Gastrocnemius medialis (tissue), 4 donors: ENCODE data around the gene ROMO1. TPM values are rescaled to one million over a fixed set of nuclear protein-coding genes. Genes with fewer than 3 reads are reported as not detected.

Experiments used
- ATAC-seq, 2 donors: fragments of 150-250 bp; one replicate each; pipeline ENCODE4 v1.9.1; 2016
- DNase-seq, 2 donors: peaks; one replicate each; pipeline ENCODE4 v3.0.0-alpha.2; 2019
- H3K27ac ChIP-seq, 4 donors: fragments of 200-600 bp; sonication (generic); 1 replicate in 1 of 4; 2 replicates in 3 of 4; pipeline ENCODE4 v1.5.1; 2016 to 2018; ENCODE audit warnings: mild to moderate bottlenecking in 2 of 4, moderate library complexity in 1 of 4
- H3K27me3 ChIP-seq, 3 donors: fragments of 200-600 bp; sonication (generic) in 2 of 3; 1 replicate in 1 of 3; 2 replicates in 2 of 3; pipeline versions ENCODE4 v1.5.1 to v1.6.0; 2016 to 2019; ENCODE audit warnings: mild to moderate bottlenecking in 1 of 3, moderate library complexity in 1 of 3
- H3K36me3 ChIP-seq, 2 donors: fragments of 200-600 bp; sonication (generic) in 1 of 2; one replicate each; pipeline ENCODE4 v1.5.1; 2017 to 2018
- H3K4me1 ChIP-seq, 2 donors: fragments of 200-600 bp; sonication (generic) in 1 of 2; one replicate each; pipeline ENCODE4 v1.5.1; 2016 to 2017; ENCODE audit warnings: mild to moderate bottlenecking in 2 of 2
- H3K4me3 ChIP-seq, 4 donors: fragments of 200-600 bp; sonication (generic) in 3 of 4; 1 replicate in 1 of 4; 2 replicates in 3 of 4; pipeline ENCODE4 v1.5.1; 2016 to 2019; ENCODE audit warnings: mild to moderate bottlenecking in 2 of 4
- H3K9me3 ChIP-seq, 3 donors: fragments of 200-600 bp; sonication (generic) in 2 of 3; 1 replicate in 1 of 3; 2 replicates in 2 of 3; pipeline ENCODE4 v1.5.1; 2016 to 2019
- POLR2A ChIP-seq, 2 donors: fragments of 450-650 bp; IDR thresholded peaks; one replicate each; pipeline ENCODE4 v1.6.1; 2017; ENCODE audit warnings: antibody characterized with exemption in 2 of 2, mild to moderate bottlenecking in 2 of 2, moderate library complexity in 2 of 2
- in situ Hi-C, 4 donors: fragments of 200-750 bp; cut with MboI; loops; one replicate each; pipeline versions ENCODE4 v1.15.0 to v1.8.0; 2017; ENCODE audit warnings: low sequenced_read_pairs in 4 of 4
- intact Hi-C: fragments of 100-400 bp; cut with DNase I; formaldehyde crosslinking; loops from one replicate; pipeline ENCODE4 v1.15.1; 2023; ENCODE audit warnings: low total_unique reads
- total RNA-seq, 4 donors: library from RNA; depleted of rRNA; stranded (reverse); fragments of >200 nt; gene quantifications; one replicate each; pipeline versions ENCODE4 v1.1.0 to v1.2.3, GENCODE V29; 2016
- TF ChIP-seq, protein P1 (sequence below), 5 experiments: fragments of 450-650 bp in 3 of 5; fragments of 200-600 bp in 2 of 5; sonication (generic) in 2 of 5; IDR thresholded peaks in 4 of 5; conservative IDR thresholded peaks in 1 of 5; 1 replicate in 4 of 5; 2 replicates in 1 of 5; pipeline ENCODE4 v1.5.1; 2016 to 2019; ENCODE audit warnings: antibody characterized with exemption in 5 of 5, mild to moderate bottlenecking in 3 of 5, moderate library complexity in 3 of 5

The ROMO1 gene
- total RNA-seq, 4 donors from 2014 or later, result 213 to 491 (median 309) TPM

DNA sequence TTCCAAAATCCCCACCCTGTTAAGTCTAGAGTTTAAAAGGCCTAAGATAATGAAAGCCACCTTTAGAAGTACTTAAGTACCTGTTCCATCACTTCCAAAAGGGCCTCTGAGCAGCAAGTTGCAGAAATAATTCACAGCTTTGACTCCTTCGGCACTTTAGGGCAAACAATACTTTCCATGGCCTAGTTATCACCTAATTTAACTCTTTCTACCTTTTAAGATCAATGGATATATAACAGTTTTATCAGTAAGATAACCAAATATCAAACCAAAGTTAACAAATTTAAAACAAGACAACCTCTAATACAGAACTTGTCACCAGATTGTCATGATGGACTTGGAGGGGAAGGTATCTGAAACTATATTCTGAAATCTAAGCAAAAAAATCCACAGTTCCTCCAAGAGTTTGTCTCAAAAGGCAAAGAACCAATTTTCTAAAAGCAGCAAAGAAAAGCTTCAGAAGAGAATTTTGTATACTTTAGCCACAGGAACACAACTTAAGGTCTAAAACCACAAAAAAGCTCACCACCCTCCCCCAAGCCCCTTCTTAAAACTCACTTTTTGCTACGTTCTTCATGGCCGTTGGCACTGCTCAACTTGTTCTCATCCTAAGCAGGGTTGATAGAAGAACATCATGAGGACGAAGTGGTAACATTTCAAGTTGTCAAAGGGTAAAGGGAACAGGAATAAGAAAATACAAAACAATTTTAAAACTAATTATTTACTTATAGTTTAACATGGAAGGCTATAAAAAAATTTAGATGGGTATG lies 39.4 kb downstream of the ROMO1 start:
- no peaks in the 10 kb centered on the region for H3K9me3 ChIP-seq
- peak overlapping the region; percentile 39 to 100 (median 98) for H3K27ac ChIP-seq
- intact Hi-C loops (no loop called here), in situ Hi-C loops (loop anchor here in 2 of 4 donors (5.0 to 25.0 kb wide), 2 partner anchors 144 to 149 kb away; no protein-coding TSS in a partner anchor)
- DNase-seq (no peak), ATAC-seq (no peak)
- H3K4me1 ChIP-seq, result peaks cover 65 to 73% of the 10 kb centered on the region in 2 donors
- H3K4me3 ChIP-seq, result peak overlapping the region in 3 of 4 donors; percentile 86 to 96 (median 90)
- H3K27me3 ChIP-seq, result no peaks in the 10 kb centered on the region
- H3K36me3 ChIP-seq, result peaks cover 0 to 70% of the 10 kb centered on the region in 2 donors
- no peak for TF ChIP-seq POLR2A (IDR thresholded peaks at IDR 0.05)
- TF ChIP-seq, protein P1, sequence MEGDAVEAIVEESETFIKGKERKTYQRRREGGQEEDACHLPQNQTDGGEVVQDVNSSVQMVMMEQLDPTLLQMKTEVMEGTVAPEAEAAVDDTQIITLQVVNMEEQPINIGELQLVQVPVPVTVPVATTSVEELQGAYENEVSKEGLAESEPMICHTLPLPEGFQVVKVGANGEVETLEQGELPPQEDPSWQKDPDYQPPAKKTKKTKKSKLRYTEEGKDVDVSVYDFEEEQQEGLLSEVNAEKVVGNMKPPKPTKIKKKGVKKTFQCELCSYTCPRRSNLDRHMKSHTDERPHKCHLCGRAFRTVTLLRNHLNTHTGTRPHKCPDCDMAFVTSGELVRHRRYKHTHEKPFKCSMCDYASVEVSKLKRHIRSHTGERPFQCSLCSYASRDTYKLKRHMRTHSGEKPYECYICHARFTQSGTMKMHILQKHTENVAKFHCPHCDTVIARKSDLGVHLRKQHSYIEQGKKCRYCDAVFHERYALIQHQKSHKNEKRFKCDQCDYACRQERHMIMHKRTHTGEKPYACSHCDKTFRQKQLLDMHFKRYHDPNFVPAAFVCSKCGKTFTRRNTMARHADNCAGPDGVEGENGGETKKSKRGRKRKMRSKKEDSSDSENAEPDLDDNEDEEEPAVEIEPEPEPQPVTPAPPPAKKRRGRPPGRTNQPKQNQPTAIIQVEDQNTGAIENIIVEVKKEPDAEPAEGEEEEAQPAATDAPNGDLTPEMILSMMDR (IDR thresholded peaks at IDR 0.05 in 4 of 5, conservative IDR thresholded peaks at IDR 0.05 in 1 of 5), result no peak

DNA sequence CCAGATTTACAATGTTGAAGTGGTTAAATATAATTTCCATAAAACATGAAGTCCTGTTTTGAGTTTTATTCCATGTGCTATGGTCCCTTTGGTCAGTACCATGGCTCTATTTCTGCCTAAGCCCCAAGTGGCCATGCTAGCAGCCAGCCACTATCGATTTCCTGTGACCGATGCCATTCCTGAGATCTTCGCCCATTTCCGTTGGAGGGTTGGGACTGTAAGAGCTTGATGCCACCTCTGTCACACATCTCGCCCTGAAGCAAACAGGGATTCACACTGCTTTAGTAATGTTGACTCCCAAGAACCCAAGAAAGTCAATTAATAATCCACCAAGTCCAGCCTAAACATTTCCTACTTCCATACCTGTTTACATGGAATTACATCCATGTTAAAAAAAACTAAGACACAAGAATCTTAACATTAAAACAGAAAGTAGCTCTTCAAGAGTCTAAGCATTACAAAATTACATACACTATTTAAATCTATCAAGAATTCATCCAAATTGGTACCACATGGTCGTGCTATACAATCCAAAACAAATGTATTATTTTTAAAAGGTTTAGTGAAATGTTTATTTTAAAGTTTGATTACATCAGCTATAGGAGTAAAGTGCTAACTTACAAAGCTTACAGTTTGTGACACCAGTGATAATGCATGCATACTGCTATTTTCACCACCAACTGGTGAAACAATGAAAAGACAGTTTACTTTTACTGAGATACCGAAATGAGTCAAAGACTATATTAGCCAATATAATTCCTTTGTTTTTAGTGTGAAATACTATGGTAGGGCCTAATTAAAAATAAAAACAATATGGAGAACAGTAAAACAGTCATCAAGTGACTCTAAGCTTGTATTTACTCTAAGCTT lies 40.3 kb downstream of the ROMO1 start:
- peaks cover 59 to 63% of the 10 kb centered on the region in 2 donors for H3K4me1 ChIP-seq
- H3K9me3 ChIP-seq, result no peaks in the 10 kb centered on the region
- H3K27ac ChIP-seq, result peak overlapping the region; percentile 95 to 100 (median 98)
- TF ChIP-seq, protein P1 (IDR thresholded peaks at IDR 0.05 in 4 of 5, conservative IDR thresholded peaks at IDR 0.05 in 1 of 5), result peak in 1 of 5 experiments; percentile 16
- TF ChIP-seq POLR2A (IDR thresholded peaks at IDR 0.05), result no peak
- intact Hi-C loops, result loop anchor here (5.0 kb wide), 1 partner anchor 137 kb away; no protein-coding TSS in a partner anchor
- peaks cover 0 to 60% of the 10 kb centered on the region in 2 donors for H3K36me3 ChIP-seq
- in situ Hi-C loops, result loop anchor here in 3 of 4 donors (5.0 to 25.0 kb wide), 3 partner anchors 143 to 148 kb away; no protein-coding TSS in a partner anchor
- DNase-seq, result no peak
- peak overlapping the region; percentile 80 to 96 (median 88) for H3K4me3 ChIP-seq
- no peaks in the 10 kb centered on the region for H3K27me3 ChIP-seq
- no peak for ATAC-seq

DNA sequence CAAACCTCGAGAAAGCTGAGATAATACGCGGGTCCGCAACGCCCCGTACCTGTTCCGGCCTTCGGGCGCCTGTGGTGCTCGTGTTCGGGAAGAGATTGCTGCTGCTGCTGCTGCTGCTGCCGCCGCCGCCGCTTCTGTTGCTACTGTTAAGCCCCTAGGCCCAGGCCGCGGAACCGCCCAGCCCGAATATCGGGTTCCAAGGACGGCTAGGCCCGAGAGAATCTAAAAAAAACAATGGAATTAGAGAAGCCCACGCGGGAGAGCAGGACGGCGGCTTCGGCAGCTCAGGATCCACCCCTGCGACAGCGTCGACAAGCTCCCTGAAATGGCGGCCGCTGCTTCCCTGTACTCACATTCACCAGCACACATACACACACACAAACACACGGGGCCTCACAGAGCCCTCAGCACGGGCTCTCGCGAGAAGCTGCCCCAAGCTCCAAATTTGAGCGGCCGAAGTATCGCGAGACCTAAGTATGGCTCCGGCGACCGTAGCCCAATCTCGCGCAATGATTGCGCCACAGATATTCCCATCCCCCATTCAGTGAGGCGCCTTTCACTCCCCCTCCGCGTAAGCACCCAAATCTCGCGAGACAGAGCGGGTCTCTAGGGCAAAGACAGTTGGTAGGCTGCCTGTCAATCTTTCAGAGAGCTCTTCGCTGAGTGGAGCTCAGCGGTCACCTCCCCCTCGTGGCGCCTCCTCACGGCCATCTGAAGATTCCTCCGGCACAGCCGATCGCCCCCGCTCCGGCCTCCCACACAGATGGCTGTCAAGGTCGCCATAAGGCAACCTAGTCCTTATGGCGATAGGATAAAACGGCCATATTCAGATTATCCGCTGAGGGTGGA lies 42.9 kb downstream of the ROMO1 start, which contains the start of gene RBM39:
TSS of gene RBM39 (minus strand) at position 369 of the 849 bp plus-strand sequence. CDS start 1,386 bp downstream, outside the sequence.
- TF ChIP-seq, protein P1 (IDR thresholded peaks at IDR 0.05 in 4 of 5, conservative IDR thresholded peaks at IDR 0.05 in 1 of 5), result peak; percentile 28 to 48 (median 39)
- peak; percentile 97 to 98 for TF ChIP-seq POLR2A (IDR thresholded peaks at IDR 0.05)
- no peaks in the 10 kb centered on the region for H3K27me3 ChIP-seq
- no peaks in the 10 kb centered on the region for H3K9me3 ChIP-seq
- H3K4me1 ChIP-seq, result peaks cover 37 to 39% of the 10 kb centered on the region in 2 donors
- H3K36me3 ChIP-seq, result peaks cover 0 to 35% of the 10 kb centered on the region in 2 donors
- H3K27ac ChIP-seq, result peak within 1 kb of the TSS; percentile 96 to 100 (median 98)
- in situ Hi-C loops, result loop anchor here in 2 of 4 donors (10.0 to 25.0 kb wide), 2 partner anchors 143 to 145 kb away; no protein-coding TSS in a partner anchor
- H3K4me3 ChIP-seq, result peak within 1 kb of the TSS; percentile 80 to 96 (median 88)
- DNase-seq (peak; percentile 100), ATAC-seq (peak; percentile 91 to 95)
- intact Hi-C loops, result loop anchor here (1.0 to 5.0 kb wide), 4 partner anchors 27 to 213 kb away; partner anchors contain the start of gene SCAND1
